ENCODE measurements around the gene TCP11.

Gene TCP11

DNA sequence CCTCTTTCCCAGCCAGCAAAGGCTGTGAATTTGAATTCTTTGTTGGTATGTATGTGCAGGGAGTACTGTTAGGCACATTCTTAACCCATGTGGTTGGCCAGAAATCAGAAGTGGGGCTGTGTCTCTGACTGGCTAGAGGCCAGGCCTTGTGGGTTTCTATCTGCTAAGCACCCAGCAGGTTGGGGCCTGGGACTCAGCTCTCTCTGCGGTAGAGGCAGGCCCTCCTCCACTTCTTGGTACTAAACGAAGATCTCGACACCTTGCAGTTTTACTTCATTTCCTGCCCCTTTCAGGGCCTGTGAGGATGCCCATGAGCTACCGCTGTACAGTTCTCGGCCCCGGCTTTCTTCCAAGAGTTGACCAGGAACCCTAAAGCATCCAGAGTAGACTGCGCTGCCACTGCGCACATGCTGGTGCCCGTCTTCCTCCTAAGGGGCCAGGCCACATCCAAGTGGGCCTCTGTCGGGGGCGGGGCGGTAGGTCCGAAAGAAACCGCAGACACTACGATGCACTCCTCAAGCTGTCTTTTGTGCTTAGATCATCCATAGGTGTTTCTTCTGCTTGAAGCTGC, 51.1 kb downstream of the TCP11 start:
- Histone ChIP-seq H3K4me2 (peak overlapping the region; percentile 77), H3K27ac (peak overlapping the region; percentile 85), H3K4me1 (ENCODE audit: low read depth, poor library complexity, severe bottlenecking) (peaks cover 31% of the 10 kb centered on the region), H4K20me1 (ENCODE audit: insufficient read depth) (no peaks in the 10 kb centered on the region), H3K79me2 (ENCODE audit: insufficient read depth, low read depth) (no peaks in the 10 kb centered on the region), H3K27me3 (ENCODE audit: insufficient read depth, low read depth) (no peaks in the 10 kb centered on the region), H3K9ac (peak overlapping the region; percentile 41; the same call in 1 of the 2 replicates), H3K36me3 (ENCODE audit: insufficient read depth) (no peaks in the 10 kb centered on the region), H3K4me3 (IDR thresholded peaks at IDR 0.05; ENCODE audit: insufficient read depth, low read depth, low read length) (no peak overlapping the region), H2AFZ (ENCODE audit: low read depth) (peak overlapping the region; percentile 37; the same call in 1 of the 2 replicates)
- no peak for TF ChIP-seq CTCF (conservative IDR thresholded peaks at IDR 0.05; ENCODE audit: low read depth, low read length)

- TF ChIP-seq CTCF (conservative IDR thresholded peaks at IDR 0.05; ENCODE audit: low read depth, low read length): no peak
- H2AFZ ChIP-seq (ENCODE audit: low read depth): 0 out of 2 replicates have a peak overlapping the region, but pooled peaks have one; percentile 37
- H3K4me2 ChIP-seq: peak overlapping the region; percentile 77
- H4K20me1 ChIP-seq (ENCODE audit: insufficient read depth): no peaks in the 10 kb centered on the region
- H3K27ac ChIP-seq: peak overlapping the region; percentile 85
- H3K79me2 ChIP-seq (ENCODE audit: insufficient read depth, low read depth): no peaks in the 10 kb centered on the region
- peak overlapping the region; percentile 41; the same call in 1 of the 2 replicates for H3K9ac ChIP-seq
- H3K36me3 ChIP-seq (ENCODE audit: insufficient read depth): no peaks in the 10 kb centered on the region
- no peak overlapping the region for H3K4me3 ChIP-seq (IDR thresholded peaks at IDR 0.05; ENCODE audit: insufficient read depth, low read depth, low read length)
- H3K4me1 ChIP-seq (ENCODE audit: low read depth, poor library complexity, severe bottlenecking): peaks cover 31% of the 10 kb centered on the region
- no peaks in the 10 kb centered on the region for H3K27me3 ChIP-seq (ENCODE audit: insufficient read depth, low read depth)
These were observed 51.8 kb downstream of the TCP11 start for GRCh38 chr6:35089216-35089934.

DNA sequence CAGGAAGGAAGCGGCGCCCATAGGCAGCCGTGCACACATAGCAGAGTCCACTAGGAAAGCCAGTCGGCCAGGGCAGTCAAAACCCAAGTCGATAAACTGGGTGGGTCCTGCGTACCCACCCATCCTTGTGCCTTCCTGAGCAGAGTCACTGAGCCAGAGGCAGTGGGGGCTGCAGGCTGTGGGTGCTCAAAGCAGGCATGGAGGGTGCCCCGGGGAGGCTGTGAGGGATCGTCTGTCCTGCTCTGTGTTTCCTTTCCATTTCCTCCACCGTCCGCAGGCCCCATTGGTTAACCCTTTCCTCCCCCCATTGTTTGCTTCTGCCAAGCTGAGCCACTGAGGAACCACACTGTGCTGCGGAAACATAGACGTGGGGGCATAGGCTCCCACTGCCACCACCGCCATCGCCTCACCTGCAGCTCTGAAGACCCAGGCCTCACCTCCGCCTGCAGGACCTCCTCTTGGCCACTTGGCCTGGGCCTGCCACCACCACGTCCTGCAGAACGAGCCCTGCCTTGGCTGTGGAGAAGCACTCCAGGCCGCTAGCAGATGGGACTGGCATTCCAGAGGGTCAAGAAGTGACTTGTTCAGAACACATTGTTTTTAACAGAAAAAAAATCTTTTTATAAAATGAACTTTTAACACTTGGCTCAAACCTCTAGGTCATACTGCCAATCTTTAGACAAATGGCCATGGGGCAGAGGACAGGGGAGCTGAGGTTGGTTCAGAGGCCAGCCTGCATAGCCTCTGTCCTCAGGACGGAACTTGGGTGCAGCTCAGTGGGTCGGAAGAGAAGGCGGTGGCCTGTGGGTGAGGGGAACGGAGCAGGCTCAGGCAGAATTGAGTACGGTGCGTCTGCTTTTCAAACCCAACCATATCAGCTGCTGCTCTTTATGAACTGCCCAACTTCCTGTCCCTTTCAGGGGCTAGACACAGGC, 52.6 kb downstream of the TCP11 start:
- peak overlapping the region; percentile 77; the same call in 1 of the 2 replicates for H3K4me2 ChIP-seq
- peaks cover 31% of the 10 kb centered on the region for H3K4me1 ChIP-seq (ENCODE audit: low read depth, poor library complexity, severe bottlenecking)
- no peak overlapping the region for H3K9ac ChIP-seq
- H4K20me1 ChIP-seq (ENCODE audit: insufficient read depth): no peaks in the 10 kb centered on the region
- H3K27ac ChIP-seq: peak overlapping the region; percentile 85
- no peaks in the 10 kb centered on the region for H3K27me3 ChIP-seq (ENCODE audit: insufficient read depth, low read depth)
- no peaks in the 10 kb centered on the region for H3K36me3 ChIP-seq (ENCODE audit: insufficient read depth)
- H2AFZ ChIP-seq (ENCODE audit: low read depth): no peak overlapping the region
- TF ChIP-seq CTCF (conservative IDR thresholded peaks at IDR 0.05; ENCODE audit: low read depth, low read length): no peak
- H3K79me2 ChIP-seq (ENCODE audit: insufficient read depth, low read depth): no peaks in the 10 kb centered on the region
- H3K4me3 ChIP-seq (IDR thresholded peaks at IDR 0.05; ENCODE audit: insufficient read depth, low read depth, low read length): no peak overlapping the region

All from KMS-11 (cell line).